ENCODE measurements around the gene SINHCAF. TPM values are rescaled to one million over a fixed set of nuclear protein-coding genes. Genes with fewer than 3 reads are reported as not detected.

Gene SINHCAF
- total RNA-seq, 1 experiment from 2014 or later, result 179 TPM

DNA sequence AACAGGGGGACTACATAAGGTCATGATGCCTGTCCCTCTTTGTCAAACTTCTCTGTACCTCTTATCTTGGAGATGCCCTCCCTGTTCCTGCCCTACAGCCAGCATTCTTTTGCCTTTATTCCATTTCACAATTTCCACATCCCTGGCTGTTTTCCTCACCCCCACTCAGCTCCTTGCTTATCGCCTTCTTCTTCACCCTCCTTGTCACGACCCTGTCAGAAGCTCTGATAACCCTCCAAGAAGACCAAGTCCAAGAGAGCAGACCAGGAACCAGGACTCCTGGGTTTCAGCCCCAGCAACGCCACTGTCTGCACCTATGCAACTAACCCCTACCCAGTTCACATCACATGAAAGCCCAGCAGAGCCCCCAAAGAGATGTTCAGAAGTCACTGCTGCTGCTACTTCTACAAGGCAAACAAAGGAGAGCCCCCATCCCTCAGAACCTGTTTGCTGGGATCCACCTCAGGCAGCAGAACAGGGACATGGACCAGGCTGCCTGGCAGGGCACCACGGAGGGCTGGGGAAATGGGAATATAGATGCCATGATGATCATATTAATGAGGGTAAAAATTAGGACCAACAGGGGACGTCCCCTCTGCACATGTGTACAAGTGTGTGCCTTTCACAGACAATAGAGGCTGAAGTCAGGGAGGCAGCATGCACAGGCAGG lies 92.8 kb downstream of the SINHCAF start:
- ATAC-seq, result no peak
- Histone ChIP-seq H2AFZ (ENCODE audit: low read depth, low read length, poor library complexity, severe bottlenecking) (no peak overlapping the region), H3K4me3 (replicated peaks in 1 of 2; ENCODE audit: low read depth in 1 of 2, low read length in 2 of 2) (no peak overlapping the region), H3K4me2 (ENCODE audit: low read length) (no peak overlapping the region), H3K4me1 (ENCODE audit: control insufficient read depth in 1 of 2, insufficient read depth in 2 of 2, low read length in 2 of 2) (peaks cover 0 to 12% of the 10 kb centered on the region in 2 experiments; a peak in 1 of 4 replicates), H3K27ac (ENCODE audit: low read depth, low read length) (no peak overlapping the region), H3K79me2 (ENCODE audit: insufficient read depth, low read length) (no peaks in the 10 kb centered on the region), H4K20me1 (ENCODE audit: insufficient read depth) (no peaks in the 10 kb centered on the region), H3K27me3 (ENCODE audit: insufficient read depth, low read length) (no peaks in the 10 kb centered on the region), H3K9ac (ENCODE audit: low read length) (no peak overlapping the region), H3K36me3 (ENCODE audit: control insufficient read depth in 1 of 2, insufficient read depth in 2 of 2, low read length in 2 of 2) (no peaks in the 10 kb centered on the region), H3K9me3 (ENCODE audit: control insufficient read depth in 1 of 2, insufficient read depth in 1 of 2, low read depth in 1 of 2, low read length in 2 of 2) (no peaks in the 10 kb centered on the region), H3K9me2 (ENCODE audit: insufficient read depth) (no peaks in the 10 kb centered on the region)
- RAD21 ChIA-PET (ENCODE audit: low non-redundant PET in 1 of 2, low total read pairs in 2 of 2, uncharacterized antibody in 2 of 2, unreplicated experiment in 2 of 2), result no interaction called here
- CTCF ChIA-PET, result no interaction called here
- intact Hi-C loops (cut with micrococcal nuclease), result no loop called here
- no TSS peak for BruUV-seq (replicated peaks)
- DNase-seq (ENCODE audit: low read depth, low spot score), result no peak
- POLR2A ChIA-PET, result no interaction called here
- TF ChIP-seq, protein P1, sequence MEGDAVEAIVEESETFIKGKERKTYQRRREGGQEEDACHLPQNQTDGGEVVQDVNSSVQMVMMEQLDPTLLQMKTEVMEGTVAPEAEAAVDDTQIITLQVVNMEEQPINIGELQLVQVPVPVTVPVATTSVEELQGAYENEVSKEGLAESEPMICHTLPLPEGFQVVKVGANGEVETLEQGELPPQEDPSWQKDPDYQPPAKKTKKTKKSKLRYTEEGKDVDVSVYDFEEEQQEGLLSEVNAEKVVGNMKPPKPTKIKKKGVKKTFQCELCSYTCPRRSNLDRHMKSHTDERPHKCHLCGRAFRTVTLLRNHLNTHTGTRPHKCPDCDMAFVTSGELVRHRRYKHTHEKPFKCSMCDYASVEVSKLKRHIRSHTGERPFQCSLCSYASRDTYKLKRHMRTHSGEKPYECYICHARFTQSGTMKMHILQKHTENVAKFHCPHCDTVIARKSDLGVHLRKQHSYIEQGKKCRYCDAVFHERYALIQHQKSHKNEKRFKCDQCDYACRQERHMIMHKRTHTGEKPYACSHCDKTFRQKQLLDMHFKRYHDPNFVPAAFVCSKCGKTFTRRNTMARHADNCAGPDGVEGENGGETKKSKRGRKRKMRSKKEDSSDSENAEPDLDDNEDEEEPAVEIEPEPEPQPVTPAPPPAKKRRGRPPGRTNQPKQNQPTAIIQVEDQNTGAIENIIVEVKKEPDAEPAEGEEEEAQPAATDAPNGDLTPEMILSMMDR (IDR thresholded peaks at IDR 0.05 in 2 of 3, conservative IDR thresholded peaks at IDR 0.05 in 1 of 3; ENCODE audit: borderline replicate concordance in 1 of 3, insufficient read depth in 1 of 3, low read depth in 2 of 3, low read length in 2 of 3), result no peak
- no peak for TF ChIP-seq ZNF274 (IDR thresholded peaks at IDR 0.05; ENCODE audit: low read depth, low read length)
- no peak for TF ChIP-seq EZH2phosphoT487 (IDR thresholded peaks at IDR 0.05; ENCODE audit: borderline replicate concordance)
- TF ChIP-seq RAD21 (IDR thresholded peaks at IDR 0.05; ENCODE audit: low read depth), result no peak
- TF ChIP-seq POLR2AphosphoS5 (IDR thresholded peaks at IDR 0.05; ENCODE audit: low read depth, low read length), result no peak
- TF ChIP-seq EGR1 (IDR thresholded peaks at IDR 0.05; ENCODE audit: low read depth), result no peak
- TF ChIP-seq, protein P2, sequence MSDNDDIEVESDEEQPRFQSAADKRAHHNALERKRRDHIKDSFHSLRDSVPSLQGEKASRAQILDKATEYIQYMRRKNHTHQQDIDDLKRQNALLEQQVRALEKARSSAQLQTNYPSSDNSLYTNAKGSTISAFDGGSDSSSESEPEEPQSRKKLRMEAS (IDR thresholded peaks at IDR 0.05), result no peak
- TF ChIP-seq, protein P3, sequence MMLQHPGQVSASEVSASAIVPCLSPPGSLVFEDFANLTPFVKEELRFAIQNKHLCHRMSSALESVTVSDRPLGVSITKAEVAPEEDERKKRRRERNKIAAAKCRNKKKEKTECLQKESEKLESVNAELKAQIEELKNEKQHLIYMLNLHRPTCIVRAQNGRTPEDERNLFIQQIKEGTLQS (IDR thresholded peaks at IDR 0.05), result no peak
- TF ChIP-seq, protein P4, sequence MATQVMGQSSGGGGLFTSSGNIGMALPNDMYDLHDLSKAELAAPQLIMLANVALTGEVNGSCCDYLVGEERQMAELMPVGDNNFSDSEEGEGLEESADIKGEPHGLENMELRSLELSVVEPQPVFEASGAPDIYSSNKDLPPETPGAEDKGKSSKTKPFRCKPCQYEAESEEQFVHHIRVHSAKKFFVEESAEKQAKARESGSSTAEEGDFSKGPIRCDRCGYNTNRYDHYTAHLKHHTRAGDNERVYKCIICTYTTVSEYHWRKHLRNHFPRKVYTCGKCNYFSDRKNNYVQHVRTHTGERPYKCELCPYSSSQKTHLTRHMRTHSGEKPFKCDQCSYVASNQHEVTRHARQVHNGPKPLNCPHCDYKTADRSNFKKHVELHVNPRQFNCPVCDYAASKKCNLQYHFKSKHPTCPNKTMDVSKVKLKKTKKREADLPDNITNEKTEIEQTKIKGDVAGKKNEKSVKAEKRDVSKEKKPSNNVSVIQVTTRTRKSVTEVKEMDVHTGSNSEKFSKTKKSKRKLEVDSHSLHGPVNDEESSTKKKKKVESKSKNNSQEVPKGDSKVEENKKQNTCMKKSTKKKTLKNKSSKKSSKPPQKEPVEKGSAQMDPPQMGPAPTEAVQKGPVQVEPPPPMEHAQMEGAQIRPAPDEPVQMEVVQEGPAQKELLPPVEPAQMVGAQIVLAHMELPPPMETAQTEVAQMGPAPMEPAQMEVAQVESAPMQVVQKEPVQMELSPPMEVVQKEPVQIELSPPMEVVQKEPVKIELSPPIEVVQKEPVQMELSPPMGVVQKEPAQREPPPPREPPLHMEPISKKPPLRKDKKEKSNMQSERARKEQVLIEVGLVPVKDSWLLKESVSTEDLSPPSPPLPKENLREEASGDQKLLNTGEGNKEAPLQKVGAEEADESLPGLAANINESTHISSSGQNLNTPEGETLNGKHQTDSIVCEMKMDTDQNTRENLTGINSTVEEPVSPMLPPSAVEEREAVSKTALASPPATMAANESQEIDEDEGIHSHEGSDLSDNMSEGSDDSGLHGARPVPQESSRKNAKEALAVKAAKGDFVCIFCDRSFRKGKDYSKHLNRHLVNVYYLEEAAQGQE (IDR thresholded peaks at IDR 0.05; ENCODE audit: low read depth), result no peak
- no peak for TF ChIP-seq TCF7L2 (IDR thresholded peaks at IDR 0.05; ENCODE audit: borderline replicate concordance, extremely low read depth, insufficient read depth, insufficient read length)
- no peak for TF ChIP-seq SRF (IDR thresholded peaks at IDR 0.05; ENCODE audit: low read depth)
- TF ChIP-seq FOSL1 (IDR thresholded peaks at IDR 0.05; ENCODE audit: low read depth), result no peak
- TF ChIP-seq EZH2 (IDR thresholded peaks at IDR 0.05), result no peak
- no peak for TF ChIP-seq ELF1 (IDR thresholded peaks at IDR 0.05; ENCODE audit: borderline replicate concordance, low read depth)

Measured in HCT116 (cell line).